H1 (cell line): ENCODE measurements around the gene STK36. TPM values are rescaled to one million over a fixed set of nuclear protein-coding genes. Genes with fewer than 3 reads are reported as not detected.

Experiments used
- CTCF ChIA-PET: fragments of 300-600 bp; sonication (Branson Sonifier 250); formaldehyde crosslinking; loops from one replicate; lab custom pipeline; 2021; ENCODE audit not compliant: partially characterized antibody; lab: Charles Lee
- POLR2A ChIA-PET: fragments of 300-600 bp; sonication (Branson Sonifier 250); formaldehyde crosslinking; loops from one replicate; lab custom pipeline; 2021; ENCODE audit warnings: inconsistent platforms; ENCODE audit not compliant: partially characterized antibody; lab: Charles Lee
- DNase-seq, 2 experiments: peaks; one replicate each; pipeline versions ENCODE4 v3.0.0 to v3.0.0-alpha.2; 2010 to 2022; ENCODE audit warnings: low spot score in 2 of 2, low read depth in 1 of 2, mixed read lengths in 1 of 2
- FAIRE-seq: peaks from 2 replicates; lab custom pipeline; 2011; peaks lifted over from hg19 to GRCh38; lab: Jason Lieb, UNC
- H2AFZ ChIP-seq: 2 replicates; pipeline ENCODE4 v1.8.1; 2012; ENCODE audit warnings: low read length, inconsistent platforms
- H2AK5ac ChIP-seq: 2 replicates; pipeline ENCODE4 v1.6.1; 2013; ENCODE audit warnings: low read depth, low read length
- H2BK120ac ChIP-seq: replicated peaks from 2 replicates; pipeline ENCODE3; 2013; ENCODE audit warnings: low read depth, low read length, inconsistent platforms
- H2BK12ac ChIP-seq: 2 replicates; pipeline ENCODE4 v1.6.1; 2013; ENCODE audit warnings: low read depth, low read length
- H2BK15ac ChIP-seq: 2 replicates; pipeline ENCODE4 v1.6.1; 2013; ENCODE audit warnings: low read length
- H2BK20ac ChIP-seq: 2 replicates; pipeline ENCODE4 v1.6.1; 2013; ENCODE audit warnings: low read length
- H2BK5ac ChIP-seq: 2 replicates; pipeline ENCODE4 v1.6.1; 2013; ENCODE audit warnings: low read depth, low read length
- H3K14ac ChIP-seq: 2 replicates; pipeline ENCODE4 v1.6.1; 2013; ENCODE audit warnings: inconsistent platforms; ENCODE audit not compliant: insufficient read length
- H3K18ac ChIP-seq: 2 replicates; pipeline ENCODE4 v1.6.1; 2013; ENCODE audit warnings: low read length; ENCODE audit errors: extremely low read depth
- H3K23ac ChIP-seq: 2 replicates; pipeline ENCODE4 v1.6.1; 2013; ENCODE audit warnings: inconsistent platforms; ENCODE audit not compliant: insufficient read length
- H3K23me2 ChIP-seq: 2 replicates; pipeline ENCODE4 v1.6.1; 2013; ENCODE audit warnings: low read depth, low read length
- H3K27ac ChIP-seq: 2 replicates; pipeline ENCODE4 v1.6.1; 2011; ENCODE audit warnings: low read depth, low read length, inconsistent platforms
- H3K27me3 ChIP-seq, 4 experiments: replicated peaks in 1 of 4; 1 replicate in 1 of 4; 2 replicates in 3 of 4; pipeline versions ENCODE4 v1.6.1 to v1.8.1; 2011 to 2013; ENCODE audit warnings: low read length in 3 of 4, mild to moderate bottlenecking in 3 of 4, inconsistent platforms in 2 of 4, mixed read lengths in 2 of 4, moderate library complexity in 1 of 4; ENCODE audit not compliant: control insufficient read depth in 3 of 4, insufficient read depth in 3 of 4; ENCODE audit errors: extremely low read depth in 1 of 4
- H3K36me3 ChIP-seq, 4 experiments: 2 replicates each; pipeline versions ENCODE4 v1.6.1 to v1.8.1; 2011 to 2013; ENCODE audit warnings: mild to moderate bottlenecking in 4 of 4, low read length in 3 of 4, moderate library complexity in 2 of 4, control low read depth in 1 of 4, inconsistent platforms in 1 of 4; ENCODE audit not compliant: insufficient read depth in 4 of 4, control insufficient read depth in 2 of 4
- H3K4ac ChIP-seq: replicated peaks from 2 replicates; pipeline ENCODE3; 2013; ENCODE audit warnings: low read length, low read depth, mixed read lengths, inconsistent platforms; ENCODE audit not compliant: insufficient read length
- H3K4me1 ChIP-seq, 4 experiments: replicated peaks in 1 of 4; 1 replicate in 1 of 4; 2 replicates in 3 of 4; pipeline versions ENCODE4 v1.6.1 to v1.8.1; 2011 to 2013; ENCODE audit warnings: low read length in 3 of 4, inconsistent platforms in 2 of 4, mixed read lengths in 1 of 4; ENCODE audit not compliant: insufficient read depth in 4 of 4, control insufficient read depth in 3 of 4
- H3K4me2 ChIP-seq, 2 experiments: 2 replicates each; pipeline versions ENCODE4 v1.6.1 to v1.8.1; 2011 to 2013; ENCODE audit warnings: low read depth in 2 of 2, low read length in 2 of 2, control low read depth in 1 of 2, inconsistent platforms in 1 of 2, mild to moderate bottlenecking in 1 of 2; ENCODE audit not compliant: insufficient read depth in 1 of 2
- H3K4me3 ChIP-seq, 4 experiments: fragments of 200-600, 300-600 bp in 1 of 4; sonication (generic), shearing (Covaris generic), sonication (Bioruptor Twin) in 1 of 4; 2 replicates each; pipeline versions ENCODE4 v1.5.1 to v1.8.1; 2011 to 2016; ENCODE audit warnings: low read length in 4 of 4, low read depth in 3 of 4, control low read depth in 2 of 4, inconsistent platforms in 2 of 4, mild to moderate bottlenecking in 2 of 4, mixed read lengths in 1 of 4, moderate library complexity in 1 of 4; ENCODE audit not compliant: insufficient read depth in 2 of 4; ENCODE audit errors: extremely low read depth in 1 of 4
- H3K56ac ChIP-seq: replicated peaks from 2 replicates; pipeline ENCODE3; 2013; ENCODE audit warnings: low read depth, mild to moderate bottlenecking, mixed read lengths, low read length, inconsistent platforms; ENCODE audit not compliant: insufficient read length
- H3K79me1 ChIP-seq: 2 replicates; pipeline ENCODE4 v1.6.1; 2013; ENCODE audit warnings: low read depth, low read length, control low read depth
- H3K79me2 ChIP-seq, 2 experiments: 2 replicates each; pipeline versions ENCODE4 v1.6.1 to v1.8.1; 2012 to 2013; ENCODE audit warnings: low read length in 2 of 2, mild to moderate bottlenecking in 2 of 2, inconsistent platforms in 1 of 2; ENCODE audit not compliant: insufficient read depth in 2 of 2, control insufficient read depth in 1 of 2
- H3K9ac ChIP-seq, 4 experiments: replicated peaks in 1 of 4; 1 replicate in 1 of 4; 2 replicates in 3 of 4; pipeline versions ENCODE4 v1.6.1 to v1.8.1; 2011 to 2013; ENCODE audit warnings: low read depth in 3 of 4, low read length in 3 of 4, control low read depth in 2 of 4, mild to moderate bottlenecking in 2 of 4, moderate library complexity in 2 of 4, inconsistent platforms in 1 of 4; ENCODE audit errors: extremely low read depth in 1 of 4
- H3K9me3 ChIP-seq, 2 experiments: 2 replicates each; pipeline versions ENCODE4 v1.6.1 to v1.8.1; 2012 to 2013; ENCODE audit warnings: mild to moderate bottlenecking in 2 of 2, moderate library complexity in 2 of 2, control low read depth in 1 of 2, inconsistent platforms in 1 of 2, low read depth in 1 of 2, low read length in 1 of 2, mixed read lengths in 1 of 2; ENCODE audit not compliant: insufficient read depth in 2 of 2
- H4K20me1 ChIP-seq, 2 experiments: replicated peaks in 1 of 2; 2 replicates each; pipeline versions ENCODE3 to v1.8.1; 2011 to 2013; ENCODE audit warnings: inconsistent platforms in 2 of 2, low read length in 2 of 2, mild to moderate bottlenecking in 1 of 2; ENCODE audit not compliant: insufficient read depth in 2 of 2, control insufficient read depth in 1 of 2
- H4K5ac ChIP-seq: 2 replicates; pipeline ENCODE4 v1.6.1; 2013; ENCODE audit warnings: low read length, low read depth, mixed read lengths, inconsistent platforms; ENCODE audit not compliant: insufficient read length
- H4K8ac ChIP-seq: 2 replicates; pipeline ENCODE4 v1.8.0; 2013; ENCODE audit warnings: mild to moderate bottlenecking, moderate library complexity, low read length, inconsistent platforms; ENCODE audit not compliant: insufficient read depth; ENCODE audit errors: extremely low read depth
- H4K91ac ChIP-seq: replicated peaks from 2 replicates; pipeline ENCODE3; 2013; ENCODE audit warnings: low read length, mixed read lengths, inconsistent platforms; ENCODE audit not compliant: insufficient read length
- ASH2L ChIP-seq: fragments of 200-600, 300-600 bp; sonication (generic); IDR thresholded peaks from one replicate; pipeline ENCODE4 v1.7.1; 2017; ENCODE audit warnings: low read length
- CTCF ChIP-seq, 3 experiments: IDR thresholded peaks; 1 replicate in 2 of 3; 2 replicates in 1 of 3; pipeline versions ENCODE4 v1.5.1 to v1.6.1; 2011; ENCODE audit warnings: low read length in 3 of 3, mild to moderate bottlenecking in 3 of 3, inconsistent platforms in 2 of 3, low read depth in 1 of 3, moderate library complexity in 1 of 3; ENCODE audit not compliant: insufficient read depth in 1 of 3; ENCODE audit errors: control extremely low read depth in 1 of 3
- GTF2F1 ChIP-seq: IDR thresholded peaks from 2 replicates; pipeline ENCODE4 v1.6.1; 2012; ENCODE audit warnings: low read depth, low read length, improper control_type of control experiment, borderline replicate concordance
- HDAC2 ChIP-seq, 2 experiments: fragments of 300-600 bp in 1 of 2; sonication (generic) in 1 of 2; IDR thresholded peaks; 2 replicates each; pipeline ENCODE4 v1.6.1; 2011 to 2012; ENCODE audit warnings: low read depth in 2 of 2, low read length in 2 of 2, mild to moderate bottlenecking in 2 of 2, moderate library complexity in 2 of 2, borderline replicate concordance in 1 of 2, inconsistent platforms in 1 of 2
- KDM1A ChIP-seq: fragments of 200-600, 300-600 bp; sonication (generic); IDR thresholded peaks from 2 replicates; pipeline ENCODE4 v1.7.1; 2016; ENCODE audit warnings: mild to moderate bottlenecking, low read length, borderline replicate concordance
- POLR2A ChIP-seq, 2 experiments: IDR thresholded peaks; 1 replicate in 1 of 2; 2 replicates in 1 of 2; pipeline ENCODE4 v1.6.1; 2011; ENCODE audit warnings: low read depth in 2 of 2, low read length in 2 of 2, mild to moderate bottlenecking in 2 of 2; ENCODE audit errors: control extremely low read depth in 1 of 2
- RAD21 ChIP-seq, 2 experiments: IDR thresholded peaks in 1 of 2; conservative IDR thresholded peaks in 1 of 2; 2 replicates each; pipeline ENCODE4 v1.6.1; 2011; ENCODE audit warnings: low read depth in 2 of 2, low read length in 2 of 2, improper control_type of control experiment in 1 of 2, inconsistent platforms in 1 of 2, mild to moderate bottlenecking in 1 of 2, moderate library complexity in 1 of 2
- TCF12 ChIP-seq: IDR thresholded peaks from 2 replicates; pipeline ENCODE4 v1.6.1; 2011; ENCODE audit warnings: low read depth, mild to moderate bottlenecking, low read length
- WGBS, 2 experiments: shearing (Covaris generic) in 1 of 2; methylation state at CpG; one replicate each; pipeline versions ENCODE4 v1.1.6 to v1.1.7; 2013 to 2015; ENCODE audit warnings: low lambda C conversion rate in 2 of 2, mixed read lengths in 2 of 2, inconsistent platforms in 1 of 2, low coverage in 1 of 2, missing lambda C conversion rate in 1 of 2; ENCODE audit not compliant: insufficient replicate concordance in 2 of 2, insufficient coverage in 1 of 2, insufficient read length in 1 of 2; ENCODE audit errors: extremely low coverage in 1 of 2, missing lambda C conversion rate in 1 of 2; 5-methylcytosine and 5-hydroxymethylcytosine counted together
- polyA plus RNA-seq, 7 experiments: library from polyadenylated mRNA; depleted of rRNA in 3 of 7; stranded (reverse) in 5 of 7; unstranded in 2 of 7; fragments of >200 nt in 5 of 7; fragments of 200-250 nt in 2 of 7; gene quantifications; 1 replicate in 5 of 7; 2 replicates in 1 of 7; 4 replicates in 1 of 7; pipeline versions ENCODE4 v1.2.1 to v1.2.3, GENCODE V29; 2011 to 2013; ENCODE audit warnings: missing spikeins in 2 of 7, mixed read lengths in 2 of 7
- total RNA-seq: library from RNA; stranded (reverse); fragmentation: NEBNext Ultra II Directional; extraction: Animal tissue kit (Norgen Biotek cat#: 25700); gene quantifications from 2 replicates; pipeline ENCODE4 v1.2.1, GENCODE V29; 2021

The STK36 gene
- total and polyA plus RNA-seq, 2 of the 8 experiments (the other 6 are each of a cell fraction or from before 2014, with no cell fraction given), result 41.4 to 57.6 TPM

- Histone ChIP-seq H3K4me1 (peaks cover 0 to 5% (median under 1%) of the 10 kb centered on the region in 4 experiments; a peak in 2 of 7 replicates), H3K79me1 (0 out of 2 replicates have a peak, but pooled peaks cover 3% of the 10 kb centered on the region), H3K27me3 (no peaks in the 10 kb centered on the region), H3K18ac (no peak overlapping the region), H3K36me3 (peaks cover 13 to 45% (median 27%) of the 10 kb centered on the region in 4 experiments), H3K9me3 (no peaks in the 10 kb centered on the region), H4K8ac (peak overlapping the region; percentile 93; the same call in 1 of the 2 replicates), H2AFZ (peak overlapping the region; percentile 47; the same call in 1 of the 2 replicates), H2BK12ac (0 out of 2 replicates have a peak overlapping the region, but pooled peaks have one; percentile 75), H2AK5ac (no peak overlapping the region), H3K4me2 (peak overlapping the region; percentile 96 to 99), H4K91ac (no peak overlapping the region), H3K9ac (peak overlapping the region; percentile 75 to 88 (median 77)), H3K23ac (no peak overlapping the region), H3K27ac (peak overlapping the region; percentile 48; the same call in 1 of the 2 replicates), H2BK120ac (no peak overlapping the region), H3K4ac (no peak overlapping the region), H4K20me1 (peaks cover 0 to 1% of the 10 kb centered on the region in 2 experiments), H2BK15ac (no peak overlapping the region), H2BK20ac (no peak overlapping the region), H3K23me2 (peaks cover 10% of the 10 kb centered on the region; the same call in 1 of the 2 replicates), H3K79me2 (peaks cover 0 to 7% of the 10 kb centered on the region in 2 experiments; a peak in 1 of 4 replicates), H3K56ac (peak overlapping the region; percentile 9), H3K4me3 (peak overlapping the region; percentile 84 to 95 (median 86)), H4K5ac (no peak overlapping the region), H2BK5ac (peak overlapping the region; percentile 52; the same call in 1 of the 2 replicates), H3K14ac (no peak overlapping the region)
- CTCF ChIA-PET, result interaction anchor here (0.5 to 5.3 kb wide), 22 partner anchors 11 to 500 kb away, joined by 3 to 48 read pairs (median 3); partner anchors contain the start of genes RNF25, STK36 and TTLL4
- DNase-seq, result peak in 1 of 2 experiments; percentile 72
- no peak for FAIRE-seq
- 5% methylated on average over 27 of the region's 27 CpGs; no CpG with 5 or more reads in 1 of the 2 experiments for WGBS, 2 experiments
- POLR2A ChIA-PET, result interaction anchor here (0.7 to 6.6 kb wide), 23 partner anchors 8 to 548 kb away, joined by 3 to 95 read pairs (median 5); partner anchors contain the start of genes RNF25, STK36, TTLL4 and USP37
- TF ChIP-seq TCF12 (no peak), RAD21 (IDR thresholded peaks at IDR 0.05 in 1 of 2, conservative IDR thresholded peaks at IDR 0.05 in 1 of 2; ENCODE audit: low read depth in 2 of 2, low read length in 2 of 2) (peak in 1 of 2 experiments; percentile 38; a peak in 2 of 4 replicates), KDM1A (peak; percentile 79), ASH2L (no peak), CTCF (IDR thresholded peaks at IDR 0.05; ENCODE audit: control extremely low read depth in 1 of 3, insufficient read depth in 1 of 3, low read depth in 1 of 3, low read length in 3 of 3) (peak; percentile 57 to 67 (median 66)), GTF2F1 (no peak), HDAC2 (IDR thresholded peaks at IDR 0.05; ENCODE audit: borderline replicate concordance in 1 of 2, low read depth in 2 of 2, low read length in 2 of 2) (peak in 1 of 2 experiments; percentile 95; a peak in 2 of 4 replicates), POLR2A (IDR thresholded peaks at IDR 0.05; ENCODE audit: control extremely low read depth in 1 of 2, low read depth in 2 of 2, low read length in 2 of 2) (peak; percentile 14 to 49)
Observed at GRCh38 chr2:218658671-218659257, 13.1 kb upstream of the STK36 start.
